CD4-positive, alpha-beta T cell treated with Interleukin-17A for 4 hours (primary cell): ENCODE results near the gene ANKRD13B.
A peak's percentile ranks its signal among the peaks of the same experiment; 100 is the strongest.

Experiments
- DNase-seq: peaks from one replicate; pipeline ENCODE4 v3.0.0-alpha.2; 2020; ENCODE audit warnings: mixed read lengths

Gene ANKRD13B

GRCh38 chr17:29569245-29569950 is 23.5 kb upstream of the ANKRD13B start:
- DNase-seq: no peak

GRCh38 chr17:29570521-29570920 is 22.4 kb upstream of the ANKRD13B start:
- no peak for DNase-seq

GRCh38 chr17:29571486-29571882 is 21.4 kb upstream of the ANKRD13B start:
- DNase-seq: no peak

GRCh38 chr17:29571883-29572681 is 20.9 kb upstream of the ANKRD13B start:
- DNase-seq: no peak

GRCh38 chr17:29572691-29573557 is 20.0 kb upstream of the ANKRD13B start:
- peak; percentile 58 for DNase-seq

- DNase-seq: no peak
Measured at GRCh38 chr17:29573558-29573869, 19.4 kb upstream of the ANKRD13B start.

- no peak for DNase-seq
Measured at GRCh38 chr17:29573871-29574731, 18.8 kb upstream of the ANKRD13B start.

GRCh38 chr17:29574732-29575510 is 18.0 kb upstream of the ANKRD13B start:
- DNase-seq: no peak

- no peak for DNase-seq
Measured at GRCh38 chr17:29575511-29576213, 17.3 kb upstream of the ANKRD13B start.

GRCh38 chr17:29576214-29577000 is 16.5 kb upstream of the ANKRD13B start:
- no peak for DNase-seq

GRCh38 chr17:29577001-29577370 is 15.9 kb upstream of the ANKRD13B start:
- DNase-seq: no peak

- DNase-seq: no peak
Measured at GRCh38 chr17:29577385-29578211, 15.3 kb upstream of the ANKRD13B start.

- DNase-seq: no peak
Measured at GRCh38 chr17:29578626-29579485, 14.1 kb upstream of the ANKRD13B start.

GRCh38 chr17:29579866-29580771 is 12.8 kb upstream of the ANKRD13B start:
- peak; percentile 93 for DNase-seq

GRCh38 chr17:29581583-29582253 is 11.2 kb upstream of the ANKRD13B start:
- DNase-seq: no peak

GRCh38 chr17:29582254-29582765 is 10.6 kb upstream of the ANKRD13B start:
- no peak for DNase-seq
